GM10266 (cell line): Measurements from ENCODE around the gene TEX36.

Experiments used
- DNase-seq: peaks from one replicate; pipeline ENCODE4 v3.0.0; 2012; ENCODE audit errors: extremely low spot score
- CTCF ChIP-seq: IDR thresholded peaks from 2 replicates; pipeline ENCODE4 v1.5.1; 2012; ENCODE audit warnings: mild to moderate bottlenecking, low read depth; ENCODE audit not compliant: control insufficient read depth, insufficient read depth; ENCODE audit errors: missing control alignments

Gene TEX36

GRCh38 chr10:125611756-125612155, 71.2 kb downstream of the TEX36 start:
- DNase-seq, result no peak
- TF ChIP-seq CTCF, result no peak

GRCh38 chr10:125611216-125611615, 71.7 kb downstream of the TEX36 start:
- no peak for DNase-seq
- TF ChIP-seq CTCF, result no peak

GRCh38 chr10:125609859-125610258, 73.1 kb downstream of the TEX36 start:
- no peak for DNase-seq
- no peak for TF ChIP-seq CTCF

GRCh38 chr10:125608474-125608873, 74.5 kb downstream of the TEX36 start:
- DNase-seq, result no peak
- TF ChIP-seq CTCF, result no peak

GRCh38 chr10:125607689-125608290, 75.2 kb downstream of the TEX36 start:
- DNase-seq, result no peak
- no peak for TF ChIP-seq CTCF

GRCh38 chr10:125606414-125607010, 76.5 kb downstream of the TEX36 start:
- DNase-seq, result no peak
- no peak for TF ChIP-seq CTCF
